ENCODE data around the gene TLR2. TPM values are rescaled to one million over a fixed set of nuclear protein-coding genes. Genes with fewer than 3 reads are reported as not detected.

The TLR2 gene
- total RNA-seq, 1 donor, result 0.36 TPM

DNA sequence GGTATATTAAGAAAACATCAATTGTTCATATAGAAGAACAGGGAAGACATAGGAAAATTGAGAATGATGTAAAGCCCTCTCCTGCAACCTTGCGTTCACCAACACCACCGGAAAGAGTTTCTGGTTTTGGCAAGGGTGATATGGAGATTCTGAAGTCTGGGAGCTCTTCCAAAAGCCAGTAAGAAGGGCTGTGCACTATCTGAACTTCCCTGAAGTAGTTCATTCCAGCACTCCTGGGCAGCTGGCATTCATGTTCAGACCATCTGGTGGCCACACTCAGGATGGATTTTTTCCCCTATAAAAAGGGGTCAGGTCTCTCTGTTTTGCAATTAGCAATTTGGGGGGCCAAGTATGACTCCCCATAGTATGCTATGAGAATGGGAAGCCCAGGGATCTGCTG lies 15.4 kb upstream of the TLR2 start:
- no peak for DNase-seq (ENCODE audit: insufficient read length, low spot score, missing footprints)
- H3K79me2 ChIP-seq (ENCODE audit: insufficient read depth, low read length), result no peaks in the 10 kb centered on the region
- H3K4me1 ChIP-seq (ENCODE audit: insufficient read depth, low read length), result no peaks in the 10 kb centered on the region
- no peak overlapping the region for H3K27ac ChIP-seq (ENCODE audit: low read depth, low read length)
- H2AFZ ChIP-seq (ENCODE audit: low read length), result no peak overlapping the region
- no peaks in the 10 kb centered on the region for H3K9me3 ChIP-seq (ENCODE audit: low read depth, low read length)
- no peaks in the 10 kb centered on the region for H4K20me1 ChIP-seq (ENCODE audit: insufficient read depth, low read length)
- no peak overlapping the region for H3K4me3 ChIP-seq (ENCODE audit: insufficient read depth, low read length)
- no peaks in the 10 kb centered on the region for H3K36me3 ChIP-seq (ENCODE audit: insufficient read depth, low read length)
- H3K4me2 ChIP-seq (ENCODE audit: insufficient read depth, low read length), result no peak overlapping the region
- peaks cover 7% of the 10 kb centered on the region for H3K27me3 ChIP-seq (ENCODE audit: insufficient read depth, low read length)
- TF ChIP-seq, protein P1, sequence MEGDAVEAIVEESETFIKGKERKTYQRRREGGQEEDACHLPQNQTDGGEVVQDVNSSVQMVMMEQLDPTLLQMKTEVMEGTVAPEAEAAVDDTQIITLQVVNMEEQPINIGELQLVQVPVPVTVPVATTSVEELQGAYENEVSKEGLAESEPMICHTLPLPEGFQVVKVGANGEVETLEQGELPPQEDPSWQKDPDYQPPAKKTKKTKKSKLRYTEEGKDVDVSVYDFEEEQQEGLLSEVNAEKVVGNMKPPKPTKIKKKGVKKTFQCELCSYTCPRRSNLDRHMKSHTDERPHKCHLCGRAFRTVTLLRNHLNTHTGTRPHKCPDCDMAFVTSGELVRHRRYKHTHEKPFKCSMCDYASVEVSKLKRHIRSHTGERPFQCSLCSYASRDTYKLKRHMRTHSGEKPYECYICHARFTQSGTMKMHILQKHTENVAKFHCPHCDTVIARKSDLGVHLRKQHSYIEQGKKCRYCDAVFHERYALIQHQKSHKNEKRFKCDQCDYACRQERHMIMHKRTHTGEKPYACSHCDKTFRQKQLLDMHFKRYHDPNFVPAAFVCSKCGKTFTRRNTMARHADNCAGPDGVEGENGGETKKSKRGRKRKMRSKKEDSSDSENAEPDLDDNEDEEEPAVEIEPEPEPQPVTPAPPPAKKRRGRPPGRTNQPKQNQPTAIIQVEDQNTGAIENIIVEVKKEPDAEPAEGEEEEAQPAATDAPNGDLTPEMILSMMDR (IDR thresholded peaks at IDR 0.05; ENCODE audit: extremely low read depth, low read depth, low read length), result no peak

DNA sequence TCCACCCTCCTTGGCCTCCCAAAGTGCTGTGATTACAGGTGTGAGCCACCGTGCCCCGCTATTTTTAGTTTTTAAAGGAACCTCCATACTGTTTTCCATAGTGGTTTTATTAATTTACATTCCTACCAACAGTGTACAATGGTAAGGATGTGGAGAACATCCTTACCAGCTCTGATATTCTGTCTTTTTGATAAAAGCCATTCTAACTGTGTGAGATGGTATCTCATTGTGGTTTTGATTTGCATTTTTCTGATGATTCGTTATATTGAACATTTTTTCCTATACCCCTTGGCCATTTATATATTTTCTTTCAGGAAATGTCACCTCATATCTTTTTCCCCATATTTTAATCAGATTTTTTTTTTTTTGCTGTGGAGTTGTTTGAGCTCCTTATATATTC lies 14.2 kb upstream of the TLR2 start:
- Histone ChIP-seq H4K20me1 (ENCODE audit: insufficient read depth, low read length) (no peaks in the 10 kb centered on the region), H3K36me3 (ENCODE audit: insufficient read depth, low read length) (no peaks in the 10 kb centered on the region), H2AFZ (ENCODE audit: low read length) (no peak overlapping the region), H3K27me3 (ENCODE audit: insufficient read depth, low read length) (peaks cover 7% of the 10 kb centered on the region), H3K27ac (ENCODE audit: low read depth, low read length) (no peak overlapping the region), H3K4me1 (ENCODE audit: insufficient read depth, low read length) (no peaks in the 10 kb centered on the region), H3K4me3 (ENCODE audit: insufficient read depth, low read length) (no peak overlapping the region), H3K79me2 (ENCODE audit: insufficient read depth, low read length) (no peaks in the 10 kb centered on the region), H3K4me2 (ENCODE audit: insufficient read depth, low read length) (no peak overlapping the region), H3K9me3 (ENCODE audit: low read depth, low read length) (no peaks in the 10 kb centered on the region)
- DNase-seq (ENCODE audit: insufficient read length, low spot score, missing footprints), result no peak
- TF ChIP-seq, protein P1 (IDR thresholded peaks at IDR 0.05; ENCODE audit: extremely low read depth, low read depth, low read length), result no peak

DNA sequence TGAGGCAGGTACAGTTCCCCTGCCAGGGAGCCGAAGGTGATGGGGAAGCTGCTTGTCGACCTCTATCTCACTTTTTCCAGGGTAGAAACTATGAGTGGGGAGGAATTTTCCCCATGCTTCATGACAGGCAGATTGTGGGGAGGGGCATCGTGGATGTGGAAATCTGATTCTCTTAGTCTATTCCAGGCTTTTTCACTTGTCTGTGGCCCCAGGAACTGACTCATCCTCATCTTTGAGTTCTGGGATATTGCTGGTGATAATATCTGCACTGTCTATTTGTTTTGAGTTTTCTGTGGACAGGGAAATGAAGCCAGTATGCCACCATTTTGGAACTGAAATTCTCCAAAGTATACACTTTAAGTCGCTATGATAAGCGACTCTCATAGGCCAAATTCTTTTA lies 7.6 kb upstream of the TLR2 start:
- peaks cover 26% of the 10 kb centered on the region for H3K27me3 ChIP-seq (ENCODE audit: insufficient read depth, low read length)
- peak overlapping the region; percentile 16 for H3K4me2 ChIP-seq (ENCODE audit: insufficient read depth, low read length)
- no peak overlapping the region for H3K4me3 ChIP-seq (ENCODE audit: insufficient read depth, low read length)
- H3K79me2 ChIP-seq (ENCODE audit: insufficient read depth, low read length), result no peaks in the 10 kb centered on the region
- no peak for DNase-seq (ENCODE audit: insufficient read length, low spot score, missing footprints)
- no peak overlapping the region for H2AFZ ChIP-seq (ENCODE audit: low read length)
- TF ChIP-seq, protein P1 (IDR thresholded peaks at IDR 0.05; ENCODE audit: extremely low read depth, low read depth, low read length), result no peak
- H3K36me3 ChIP-seq (ENCODE audit: insufficient read depth, low read length), result no peaks in the 10 kb centered on the region
- H4K20me1 ChIP-seq (ENCODE audit: insufficient read depth, low read length), result no peaks in the 10 kb centered on the region
- no peak overlapping the region for H3K27ac ChIP-seq (ENCODE audit: low read depth, low read length)
- peaks cover 11% of the 10 kb centered on the region for H3K4me1 ChIP-seq (ENCODE audit: insufficient read depth, low read length)
- H3K9me3 ChIP-seq (ENCODE audit: low read depth, low read length), result no peaks in the 10 kb centered on the region

DNA sequence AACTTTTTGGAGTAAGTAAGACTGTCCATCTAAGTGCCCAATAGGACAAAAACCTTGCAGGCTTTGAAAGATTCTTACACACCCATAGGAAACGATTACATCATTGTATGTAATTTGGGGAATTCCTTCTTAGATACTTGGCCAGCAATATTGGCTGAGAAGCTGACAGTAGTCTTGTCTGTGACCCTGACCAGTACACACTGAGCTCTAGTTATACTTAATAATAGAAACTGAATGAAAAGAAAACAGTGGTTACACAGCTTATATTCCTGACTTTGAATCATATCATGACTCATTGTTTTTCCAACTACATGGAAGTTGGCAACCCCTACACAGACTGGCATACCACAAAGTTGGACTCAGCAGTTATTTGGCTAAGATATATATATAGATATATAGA lies 7.1 kb upstream of the TLR2 start:
- H3K79me2 ChIP-seq (ENCODE audit: insufficient read depth, low read length), result no peaks in the 10 kb centered on the region
- H3K4me2 ChIP-seq (ENCODE audit: insufficient read depth, low read length), result peak overlapping the region; percentile 16
- peaks cover 30% of the 10 kb centered on the region for H3K27me3 ChIP-seq (ENCODE audit: insufficient read depth, low read length)
- no peak overlapping the region for H2AFZ ChIP-seq (ENCODE audit: low read length)
- peak; percentile 92 for DNase-seq (ENCODE audit: insufficient read length, low spot score, missing footprints)
- peaks cover 11% of the 10 kb centered on the region for H3K4me1 ChIP-seq (ENCODE audit: insufficient read depth, low read length)
- no peak overlapping the region for H3K27ac ChIP-seq (ENCODE audit: low read depth, low read length)
- no peaks in the 10 kb centered on the region for H4K20me1 ChIP-seq (ENCODE audit: insufficient read depth, low read length)
- H3K36me3 ChIP-seq (ENCODE audit: insufficient read depth, low read length), result no peaks in the 10 kb centered on the region
- H3K9me3 ChIP-seq (ENCODE audit: low read depth, low read length), result no peaks in the 10 kb centered on the region
- TF ChIP-seq, protein P1 (IDR thresholded peaks at IDR 0.05; ENCODE audit: extremely low read depth, low read depth, low read length), result no peak
- no peak overlapping the region for H3K4me3 ChIP-seq (ENCODE audit: insufficient read depth, low read length)
